Kidney (tissue), 14 donors: ENCODE measurements around the gene DNAJB2. TPM values are rescaled to one million over a fixed set of nuclear protein-coding genes. Genes with fewer than 3 reads are reported as not detected.

Experiments used
- DNase-seq, 5 donors: peaks; one replicate each; pipeline ENCODE4 v3.0.0-alpha.2; 2013 to 2020
- FAIRE-seq: peaks from 2 replicates; lab custom pipeline; 2012; peaks lifted over from hg19 to GRCh38; lab: Jason Lieb, UNC
- H3K27ac ChIP-seq, 2 donors: one replicate each; pipeline ENCODE4 v1.7.0; 2013; ENCODE audit warnings: low read depth in 2 of 2, low read length in 2 of 2, inconsistent platforms in 1 of 2
- H3K27me3 ChIP-seq: one replicate; pipeline ENCODE4 v1.7.1; 2013; ENCODE audit warnings: low read length, inconsistent platforms; ENCODE audit not compliant: control insufficient read depth, insufficient read depth
- H3K36me3 ChIP-seq, 3 donors: one replicate each; pipeline versions ENCODE4 v1.7.0 to v1.7.1; 2013; ENCODE audit warnings: low read length in 3 of 3, control low read depth in 1 of 3, inconsistent platforms in 1 of 3; ENCODE audit not compliant: insufficient read depth in 3 of 3, control insufficient read depth in 2 of 3
- H3K4me1 ChIP-seq, 3 donors: one replicate each; pipeline versions ENCODE4 v1.7.0 to v1.7.1; 2013; ENCODE audit warnings: low read length in 3 of 3, inconsistent platforms in 1 of 3, low read depth in 1 of 3; ENCODE audit not compliant: control insufficient read depth in 2 of 3, insufficient read depth in 2 of 3
- H3K4me3 ChIP-seq, 3 donors: one replicate each; pipeline versions ENCODE4 v1.7.0 to v1.8.1; 2013; ENCODE audit warnings: low read length in 3 of 3, control low read depth in 1 of 3, inconsistent platforms in 1 of 3
- H3K9ac ChIP-seq, 3 donors: one replicate each; pipeline versions ENCODE4 v1.7.0 to v1.7.1; 2013; ENCODE audit warnings: low read length in 3 of 3, control low read depth in 1 of 3, inconsistent platforms in 1 of 3
- H3K9me3 ChIP-seq, 3 donors: one replicate each; pipeline versions ENCODE4 v1.7.0 to v1.7.1; 2013; ENCODE audit warnings: low read length in 3 of 3, control low read depth in 1 of 3, inconsistent platforms in 1 of 3; ENCODE audit not compliant: control insufficient read depth in 2 of 3, insufficient read depth in 1 of 3
- intact Hi-C: fragments of 100-400 bp; cut with DNase I; formaldehyde crosslinking; loops from one replicate; pipeline ENCODE4 v1.11.1; 2022
- polyA plus RNA-seq: library from polyadenylated mRNA; stranded (reverse); fragments of 350-450 nt; fragmentation: Illumina TruSeq; extraction: RNeasy Lipid Tissue Mini Kit (QIAGEN cat#74804); gene quantifications from one replicate; pipeline ENCODE4 v1.2.3, GENCODE V29; 2014; ENCODE audit warnings: low read depth, low replicate concordance; ENCODE audit not compliant: insufficient read depth
- total RNA-seq: library from RNA; stranded (reverse); fragmentation: NEBNext Ultra II Directional; extraction: Animal tissue kit (Norgen Biotek cat#: 25700); gene quantifications from one replicate; pipeline ENCODE4 v1.2.1, GENCODE V29; 2021
- TF ChIP-seq, protein P1 (sequence below): IDR thresholded peaks from 3 replicates; pipeline ENCODE4 v1.5.1; 2012; ENCODE audit warnings: mild to moderate bottlenecking, moderate library complexity, borderline replicate concordance; ENCODE audit not compliant: insufficient read depth; ENCODE audit errors: extremely low read depth
- donor health status: control.
- donor health status: control.
- donor health status: control.
- donor health status: control.
- donor health status: control.
- donor health status: DM: yes; HTN: yes; CAD: no.
- donor health status: Normal renal cell carcinoma (clear cell type).

DNAJB2 gene
- total and polyA plus RNA-seq, 2 donors from 2014 or later: 94.3 to 128 TPM

GRCh38 chr2:219248845-219249202, 30.3 kb upstream of the DNAJB2 start:
- Histone ChIP-seq H3K27me3 (peaks cover under 1% of the 10 kb centered on the region), H3K9ac (peak overlapping the region in 1 of 3 donors; percentile 1), H3K4me1 (peaks cover 6 to 71% (median 56%) of the 10 kb centered on the region in 3 donors), H3K36me3 (peaks cover 2 to 12% (median 3%) of the 10 kb centered on the region in 3 donors), H3K4me3 (peak overlapping the region in 1 of 3 donors; percentile 10), H3K27ac (peak overlapping the region; percentile 87 to 99), H3K9me3 (no peaks in the 10 kb centered on the region)
- DNase-seq: no peak
- TF ChIP-seq, protein P1, sequence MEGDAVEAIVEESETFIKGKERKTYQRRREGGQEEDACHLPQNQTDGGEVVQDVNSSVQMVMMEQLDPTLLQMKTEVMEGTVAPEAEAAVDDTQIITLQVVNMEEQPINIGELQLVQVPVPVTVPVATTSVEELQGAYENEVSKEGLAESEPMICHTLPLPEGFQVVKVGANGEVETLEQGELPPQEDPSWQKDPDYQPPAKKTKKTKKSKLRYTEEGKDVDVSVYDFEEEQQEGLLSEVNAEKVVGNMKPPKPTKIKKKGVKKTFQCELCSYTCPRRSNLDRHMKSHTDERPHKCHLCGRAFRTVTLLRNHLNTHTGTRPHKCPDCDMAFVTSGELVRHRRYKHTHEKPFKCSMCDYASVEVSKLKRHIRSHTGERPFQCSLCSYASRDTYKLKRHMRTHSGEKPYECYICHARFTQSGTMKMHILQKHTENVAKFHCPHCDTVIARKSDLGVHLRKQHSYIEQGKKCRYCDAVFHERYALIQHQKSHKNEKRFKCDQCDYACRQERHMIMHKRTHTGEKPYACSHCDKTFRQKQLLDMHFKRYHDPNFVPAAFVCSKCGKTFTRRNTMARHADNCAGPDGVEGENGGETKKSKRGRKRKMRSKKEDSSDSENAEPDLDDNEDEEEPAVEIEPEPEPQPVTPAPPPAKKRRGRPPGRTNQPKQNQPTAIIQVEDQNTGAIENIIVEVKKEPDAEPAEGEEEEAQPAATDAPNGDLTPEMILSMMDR: no peak
- FAIRE-seq: no peak
- intact Hi-C loops: no loop called here

DNA sequence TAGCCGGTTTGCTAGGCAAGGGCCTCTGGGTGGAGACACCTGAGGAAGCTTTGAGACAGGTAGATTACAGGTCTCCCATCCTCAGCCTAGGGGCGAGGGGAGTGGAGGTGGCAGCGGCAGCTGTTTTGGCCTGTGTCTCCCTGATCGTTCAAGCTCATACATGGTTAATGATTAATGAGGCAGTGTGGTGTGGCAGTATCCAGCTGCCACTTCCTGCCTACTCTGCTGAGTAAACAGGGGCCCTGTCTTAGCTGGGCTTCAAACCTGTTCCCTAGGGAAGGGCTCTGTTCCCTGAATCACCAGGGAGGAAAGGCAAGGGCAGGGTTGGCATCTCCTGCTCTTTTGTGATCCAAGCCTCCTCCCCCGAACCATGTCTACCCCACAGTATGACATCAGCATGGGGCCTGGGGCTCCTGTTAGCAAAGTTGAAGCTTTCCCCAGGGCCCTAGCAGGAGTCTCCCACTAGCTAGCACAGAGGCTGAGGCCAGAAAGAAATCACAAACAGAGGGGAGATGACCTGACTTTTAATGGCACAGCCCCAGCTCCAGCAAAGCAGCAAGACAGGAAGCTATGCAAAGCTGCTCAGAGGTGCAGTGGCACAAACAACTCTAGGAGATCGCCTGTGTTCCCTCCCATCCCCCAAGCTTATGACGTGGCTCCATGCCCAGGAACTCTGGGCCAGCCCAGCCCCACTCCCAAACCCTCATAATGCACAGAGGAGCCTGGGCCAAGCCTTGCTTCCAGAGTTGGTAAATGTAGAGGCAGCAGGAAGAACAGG, 29.8 kb upstream of the DNAJB2 start:
- FAIRE-seq (no peak), DNase-seq (peak; percentile 75 to 93 (median 89))
- Histone ChIP-seq H3K9ac (peak overlapping the region in 2 of 3 donors; percentile 33 to 38), H3K4me3 (peak overlapping the region in 2 of 3 donors; percentile 15 to 20), H3K9me3 (no peaks in the 10 kb centered on the region), H3K27me3 (peaks cover 3% of the 10 kb centered on the region), H3K4me1 (peaks cover 6 to 76% (median 53%) of the 10 kb centered on the region in 3 donors), H3K27ac (peak overlapping the region; percentile 87 to 99), H3K36me3 (peaks cover 2 to 12% (median 3%) of the 10 kb centered on the region in 3 donors)
- TF ChIP-seq, protein P1: no peak
- intact Hi-C loops: no loop called here

DNA sequence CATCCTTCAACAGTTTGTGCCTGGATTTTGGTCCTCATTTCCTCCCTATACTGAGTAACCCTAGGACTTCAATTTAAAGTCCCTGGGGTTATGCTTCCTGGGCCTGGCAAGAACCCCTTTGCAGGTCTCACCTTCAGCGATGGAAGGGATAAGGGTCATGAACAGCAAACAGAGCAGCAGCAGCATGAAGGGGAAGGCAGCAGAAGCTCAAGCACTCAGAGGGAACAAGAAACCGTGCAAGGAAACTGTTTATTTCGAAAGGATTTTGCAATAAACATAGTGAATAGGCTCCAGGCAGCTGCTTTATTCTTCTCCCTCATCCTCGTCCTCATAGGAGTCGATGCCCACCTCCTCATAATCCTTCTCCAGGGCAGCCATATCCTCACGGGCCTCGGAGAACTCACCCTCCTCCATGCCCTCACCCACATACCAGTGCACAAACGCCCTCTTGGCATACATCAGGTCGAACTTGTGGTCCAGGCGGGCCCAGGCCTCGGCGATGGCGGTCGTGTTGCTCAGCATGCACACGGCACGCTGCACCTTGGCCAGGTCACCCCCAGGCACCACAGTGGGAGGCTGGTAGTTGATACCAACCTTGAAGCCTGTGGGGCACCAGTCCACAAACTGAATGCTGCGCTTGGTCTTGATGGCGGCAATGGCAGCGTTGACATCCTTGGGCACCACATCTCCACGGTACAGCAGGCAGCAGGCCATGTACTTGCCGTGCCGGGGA, 29.0 kb upstream of the DNAJB2 start:
- FAIRE-seq (no peak), DNase-seq (peak in 1 of 5 donors; percentile 77)
- TF ChIP-seq, protein P1: no peak
- peaks cover 9% of the 10 kb centered on the region for H3K27me3 ChIP-seq
- H3K9ac ChIP-seq: peak overlapping the region in 1 of 3 donors; percentile 38
- H3K4me3 ChIP-seq: peak overlapping the region in 1 of 3 donors; percentile 15
- H3K4me1 ChIP-seq: peaks cover 6 to 73% (median 51%) of the 10 kb centered on the region in 3 donors
- peaks cover 2 to 12% (median 3%) of the 10 kb centered on the region in 3 donors for H3K36me3 ChIP-seq
- peak overlapping the region; percentile 87 to 99 for H3K27ac ChIP-seq
- no peaks in the 10 kb centered on the region for H3K9me3 ChIP-seq
- intact Hi-C loops: no loop called here
